Stimulated activated naive CD4-positive, alpha-beta T cell treated with Interleukin-2 at 50 U/mL for 16 hours (primary cell): ENCODE results near the gene TOP2B.
A peak's percentile ranks its signal among the peaks of the same experiment; 100 is the strongest.

Experiments
- DNase-seq: peaks from one replicate; lab custom pipeline; 2025; lab: John Stamatoyannopoulos, UW

Gene TOP2B

DNA sequence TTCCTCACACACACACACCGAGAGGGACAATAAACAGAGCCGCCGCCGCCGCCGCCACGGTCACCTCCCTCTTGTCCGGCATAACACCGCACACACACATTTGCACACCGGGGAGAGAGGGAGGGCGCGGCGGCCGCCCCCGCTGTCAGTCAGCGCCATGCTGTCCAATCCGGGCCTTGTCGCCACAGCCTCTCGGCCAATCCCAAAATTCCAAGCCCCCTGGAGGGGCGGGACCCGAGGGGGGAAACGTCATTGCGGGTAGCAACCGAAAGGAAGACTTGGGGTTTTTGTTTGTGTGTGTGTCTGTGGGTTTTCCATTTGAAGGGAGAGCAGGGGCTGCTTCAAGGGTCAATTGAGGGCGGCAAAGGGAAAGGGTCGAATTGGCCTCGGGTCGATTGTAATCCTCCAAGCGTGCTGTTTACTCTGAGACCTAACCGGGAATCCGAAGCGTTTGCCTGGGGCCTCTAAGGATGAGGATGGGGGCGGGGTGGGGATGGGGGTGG, at the start of gene TOP2B:
TOP2B (minus strand) TSS at position 96 of the 503 bp plus-strand sequence. CDS start 610 bp downstream, outside the sequence.
- peak; percentile 94 for DNase-seq

DNA sequence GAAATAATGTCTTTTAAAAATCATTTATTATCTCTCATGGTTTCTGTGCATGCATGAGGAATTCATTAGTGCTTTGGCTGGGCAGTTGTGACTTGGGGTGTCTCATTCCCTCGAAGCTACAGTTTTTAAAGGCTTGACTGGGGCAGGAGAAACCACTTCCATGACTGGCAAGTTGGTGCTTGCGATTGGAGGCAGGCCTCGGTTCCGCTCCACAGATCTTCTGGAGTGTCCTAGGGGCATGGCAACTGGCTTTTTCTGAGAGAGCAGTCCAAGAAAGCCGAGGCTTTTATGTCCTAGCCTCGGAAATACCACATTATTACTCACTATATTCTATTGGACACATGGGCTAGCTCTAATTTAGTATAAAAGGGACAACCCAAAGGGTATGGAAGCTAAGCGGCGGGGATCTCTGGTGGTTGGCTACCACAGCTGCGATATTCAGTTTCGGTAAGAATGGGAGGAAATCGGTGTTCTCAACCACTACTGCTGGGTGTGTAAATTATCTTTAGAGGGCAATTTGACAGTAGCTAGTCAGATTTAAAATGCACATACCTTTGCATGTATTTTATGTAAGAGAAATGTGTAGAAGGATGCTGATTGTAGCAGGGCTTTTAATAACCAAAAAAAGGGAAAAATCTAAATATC, 48.8 kb upstream of the TOP2B start:
- no peak for DNase-seq

GRCh38 chr3:25711090-25711489, 46.4 kb upstream of the TOP2B start:
- DNase-seq, result no peak

DNA sequence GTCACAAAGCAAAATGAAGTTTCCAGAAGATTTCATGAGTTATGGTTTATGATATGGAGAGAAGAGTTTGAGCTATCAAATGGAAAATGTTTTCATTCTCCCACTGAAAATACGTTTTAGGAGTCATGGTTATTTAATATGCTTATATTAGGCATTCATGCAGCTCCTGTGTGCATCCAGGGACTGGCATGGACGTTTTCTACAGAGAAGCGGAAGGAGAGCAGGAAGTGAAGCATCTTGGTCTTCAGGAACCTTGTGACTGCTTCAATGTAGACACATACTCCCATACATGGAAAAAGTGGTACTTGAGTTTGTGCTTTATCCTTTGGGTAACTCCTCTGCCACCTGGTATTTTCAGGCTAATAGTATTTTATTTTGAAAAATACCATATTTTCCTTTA, 43.3 kb upstream of the TOP2B start:
- DNase-seq, result no peak

DNA sequence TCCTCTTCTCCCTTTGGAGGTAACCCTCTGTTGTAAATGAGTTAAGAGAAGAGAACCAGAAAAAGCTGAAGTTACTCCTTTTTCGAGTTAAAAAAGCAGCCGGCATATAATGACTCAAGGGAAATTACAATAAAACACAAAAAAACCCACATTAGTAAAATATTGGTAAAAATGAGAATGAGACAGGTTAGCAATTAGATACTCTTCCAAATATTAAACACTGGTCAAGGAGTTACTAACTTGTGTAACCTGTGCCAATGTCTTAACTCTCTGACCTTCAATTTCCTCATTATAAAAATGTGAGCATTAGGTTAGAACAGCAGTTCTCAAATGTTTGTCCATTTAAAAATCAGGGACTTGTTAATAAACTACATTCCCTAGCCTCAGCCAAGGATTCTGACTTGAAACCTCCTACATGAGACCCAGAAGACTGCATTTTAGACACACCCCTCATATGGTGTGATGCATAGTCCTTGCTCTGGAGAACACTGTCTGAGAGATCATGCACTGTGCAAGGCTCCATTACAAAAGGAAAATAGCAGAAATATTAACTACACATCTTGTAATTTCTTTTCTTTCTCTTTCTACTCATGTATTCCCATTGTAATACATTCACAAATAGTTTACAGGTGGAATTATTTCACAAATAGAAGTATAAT, 42.7 kb upstream of the TOP2B start:
- DNase-seq, result no peak

DNA sequence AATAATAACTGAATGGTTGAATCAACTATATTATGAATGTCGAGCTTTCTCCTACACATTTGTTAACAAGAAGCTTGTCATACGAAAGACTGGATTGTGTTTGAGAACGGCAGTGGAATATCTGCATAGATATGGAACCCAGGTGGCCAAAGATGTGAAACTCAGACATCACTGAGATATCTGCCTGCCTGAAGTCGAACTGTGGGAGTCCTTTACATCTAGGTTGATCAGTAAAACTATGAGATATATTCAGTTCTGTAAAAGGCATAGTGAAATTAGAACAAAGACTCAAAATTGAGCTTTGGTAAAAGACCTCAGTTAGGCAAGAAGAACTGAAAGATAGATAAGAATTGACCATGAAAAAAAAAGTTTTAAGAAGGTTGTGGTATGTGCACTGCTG, 41.5 kb upstream of the TOP2B start:
- DNase-seq, result no peak

GRCh38 chr3:25697553-25697952, 32.8 kb upstream of the TOP2B start:
- no peak for DNase-seq

DNA sequence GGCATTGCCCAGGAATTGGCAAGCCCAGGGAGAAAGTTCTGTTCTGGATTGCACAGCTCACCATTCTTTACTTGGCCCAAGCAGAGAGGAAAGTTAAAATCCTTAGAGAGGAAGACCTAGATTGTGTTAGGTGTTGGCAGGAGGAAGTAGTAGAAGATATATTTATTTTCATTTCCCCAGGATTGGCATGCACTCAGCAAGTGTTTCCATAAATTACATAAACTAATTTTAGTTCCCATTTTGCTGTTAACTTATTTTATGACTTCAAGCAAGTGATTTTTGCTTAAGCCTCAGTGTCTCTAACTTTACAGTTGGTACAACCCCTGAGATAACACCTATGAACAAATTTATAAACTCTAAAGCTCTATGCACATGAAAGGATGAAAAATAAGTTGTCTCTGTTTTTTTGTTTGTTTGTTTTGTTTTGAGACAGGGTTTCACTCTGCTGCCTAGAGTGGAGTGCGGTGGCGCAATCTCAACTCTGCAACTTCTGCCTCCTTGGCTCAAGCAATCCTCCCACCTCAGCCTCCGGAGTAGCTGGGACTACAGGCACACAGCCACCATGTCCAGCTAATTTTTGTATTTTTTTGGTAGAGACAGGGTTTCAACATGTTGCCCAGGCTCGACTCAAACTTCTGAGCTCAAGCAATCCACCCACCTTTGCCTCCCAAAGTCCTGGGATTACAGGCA, 31.2 kb upstream of the TOP2B start:
- no peak for DNase-seq

- no peak for DNase-seq
Measured at GRCh38 chr3:25693238-25693637, 28.5 kb upstream of the TOP2B start.

DNA sequence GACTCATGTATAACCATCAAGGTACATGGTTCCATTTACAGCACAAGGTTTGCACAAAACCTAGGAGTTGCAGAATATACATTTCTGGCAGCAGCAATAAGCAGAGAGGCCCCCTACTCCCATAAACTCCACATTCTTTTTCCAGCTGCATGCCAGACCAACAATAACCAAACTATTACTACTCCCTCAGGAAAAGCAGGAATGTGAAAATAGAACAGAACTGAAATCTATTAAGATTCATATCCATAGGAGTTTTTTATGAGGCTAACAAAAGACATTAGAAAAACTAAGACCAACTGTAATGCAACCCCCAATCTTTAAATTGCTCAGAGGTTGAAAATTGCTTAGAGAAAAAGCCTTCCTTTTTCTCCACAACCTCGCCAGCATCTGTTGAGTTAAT, 27.6 kb upstream of the TOP2B start:
- no peak for DNase-seq

DNA sequence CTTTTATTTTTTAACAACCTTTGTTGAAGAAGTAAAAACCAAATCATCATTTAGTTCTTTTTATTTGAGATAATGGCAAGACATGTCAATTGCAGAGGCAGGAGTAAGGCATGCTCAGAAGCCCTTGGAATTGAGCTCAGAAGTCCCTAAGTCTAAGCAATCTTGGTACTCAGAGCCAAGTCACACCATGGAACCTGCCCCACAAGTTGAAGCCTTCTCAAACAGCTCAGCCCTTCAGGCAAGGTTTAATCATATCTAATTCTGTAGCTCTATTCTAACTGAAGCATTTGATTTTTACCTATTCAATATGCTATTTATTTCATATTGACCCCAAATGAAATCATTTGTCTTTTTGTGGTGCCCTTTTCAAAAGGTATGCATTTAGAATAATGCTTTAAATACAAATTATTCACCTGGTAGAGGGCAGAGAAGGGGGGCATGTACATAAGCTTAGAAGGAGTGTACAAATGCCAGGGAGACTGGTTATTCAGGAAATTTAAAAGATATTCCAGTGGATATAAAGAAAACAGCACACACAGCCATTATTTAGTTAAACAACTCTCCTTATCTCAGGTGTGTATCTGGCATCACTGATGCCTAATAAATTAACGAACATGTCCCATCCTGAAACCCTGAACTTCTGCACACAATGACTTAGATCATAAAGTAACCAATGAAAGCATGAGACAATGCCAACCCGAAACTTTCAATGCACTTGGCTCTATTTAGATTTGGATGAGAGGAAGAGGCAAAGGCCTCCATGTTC, 26.2 kb upstream of the TOP2B start:
- DNase-seq, result no peak

- DNase-seq, result no peak
Measured at GRCh38 chr3:25689226-25689625, 24.5 kb upstream of the TOP2B start.

GRCh38 chr3:25687742-25688141, 23.0 kb upstream of the TOP2B start:
- DNase-seq, result no peak

- no peak for DNase-seq
Measured at GRCh38 chr3:25686766-25687165, 22.1 kb upstream of the TOP2B start.

- no peak for DNase-seq
Measured at GRCh38 chr3:25683882-25684281, 19.2 kb upstream of the TOP2B start.

DNA sequence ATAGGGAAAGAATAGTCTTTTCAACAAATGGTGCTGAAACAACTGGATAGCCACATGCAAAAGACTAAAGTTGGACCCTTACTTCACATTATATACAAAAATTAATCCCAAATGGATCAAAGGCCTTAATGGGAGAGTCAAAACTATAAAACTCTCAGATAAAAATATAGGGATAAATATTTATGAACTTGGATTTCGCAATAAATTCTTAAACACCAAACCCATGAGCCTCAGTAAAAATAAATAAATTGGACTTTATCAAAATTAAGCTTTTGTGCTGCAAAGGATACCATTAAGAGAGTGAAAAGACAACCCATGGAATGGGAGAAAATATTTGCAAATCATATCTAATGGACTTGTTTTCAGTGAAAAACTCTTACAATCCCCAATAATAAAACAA, 18.7 kb upstream of the TOP2B start:
- no peak for DNase-seq

DNA sequence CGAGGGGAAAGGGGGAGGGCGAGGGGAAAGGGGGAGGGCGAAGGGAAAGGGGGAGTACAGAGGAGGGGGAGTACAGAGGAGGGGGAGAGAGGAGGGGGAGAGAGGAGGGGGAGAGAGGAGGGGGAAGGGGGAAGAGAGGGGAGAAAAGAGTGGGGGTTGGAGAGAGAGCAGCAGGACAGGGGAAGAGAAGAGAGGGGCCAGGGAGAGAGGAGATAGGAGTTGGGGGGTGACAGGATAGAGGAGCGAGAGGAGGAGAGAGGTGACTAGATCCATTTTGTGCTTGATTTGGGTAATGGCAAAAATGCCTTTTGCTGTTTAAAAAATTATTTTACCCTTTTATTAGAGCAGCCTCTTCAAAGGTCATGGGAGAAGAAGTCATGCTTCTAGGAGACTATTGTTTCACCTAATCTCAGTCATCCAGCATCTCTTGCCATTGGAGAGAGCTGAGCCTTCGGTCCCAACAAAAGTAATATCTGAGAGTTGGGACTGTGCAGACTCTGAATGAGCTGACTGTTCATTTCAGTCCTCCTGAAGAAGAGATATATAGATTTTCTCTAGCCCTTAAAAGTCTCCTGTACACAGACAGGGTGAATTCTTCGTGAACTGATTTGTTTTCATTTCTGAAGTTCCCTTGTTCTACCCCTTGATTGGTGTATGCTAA, 15.1 kb upstream of the TOP2B start:
- DNase-seq, result no peak

DNA sequence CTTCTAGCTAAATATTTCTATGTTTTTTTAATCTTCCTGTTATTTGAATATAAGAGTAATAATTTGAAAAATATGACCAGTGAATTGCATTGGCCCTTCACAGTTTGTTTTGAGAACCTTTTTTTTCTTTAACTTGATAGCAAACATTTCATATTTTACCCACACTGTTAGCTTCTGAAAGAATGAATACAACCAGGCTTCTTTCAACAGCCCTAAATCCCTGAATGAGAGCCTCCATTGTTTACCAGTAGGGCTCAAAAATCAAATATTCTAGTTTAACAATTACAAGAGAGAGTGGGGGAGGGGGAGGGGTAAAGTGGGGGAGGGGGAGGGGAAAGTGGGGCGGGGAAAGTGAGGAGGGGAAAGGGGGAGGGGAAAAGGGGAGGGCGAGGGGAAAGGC, 14.5 kb upstream of the TOP2B start:
- DNase-seq, result no peak

- no peak for DNase-seq
Measured at GRCh38 chr3:25678581-25678980, 13.9 kb upstream of the TOP2B start.

DNA sequence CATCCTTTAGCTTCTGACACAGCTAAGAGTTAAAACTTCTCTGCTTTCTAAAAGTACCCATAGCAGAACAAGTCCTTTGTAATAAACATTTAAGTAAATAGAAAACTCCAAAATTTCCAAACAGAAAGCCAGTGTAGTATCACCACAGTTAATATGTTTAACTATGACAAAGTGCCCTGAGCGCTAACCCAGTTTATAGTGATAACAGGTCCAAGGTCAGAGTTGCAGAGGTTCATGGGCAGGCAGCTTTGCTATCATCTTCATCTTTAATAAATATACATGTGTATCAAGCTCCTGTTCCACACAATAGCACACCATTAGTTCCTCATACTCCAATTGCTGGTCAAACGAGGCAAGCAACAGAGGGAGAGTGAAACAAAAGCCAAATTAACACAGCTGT, 12.4 kb upstream of the TOP2B start:
- DNase-seq, result no peak

DNA sequence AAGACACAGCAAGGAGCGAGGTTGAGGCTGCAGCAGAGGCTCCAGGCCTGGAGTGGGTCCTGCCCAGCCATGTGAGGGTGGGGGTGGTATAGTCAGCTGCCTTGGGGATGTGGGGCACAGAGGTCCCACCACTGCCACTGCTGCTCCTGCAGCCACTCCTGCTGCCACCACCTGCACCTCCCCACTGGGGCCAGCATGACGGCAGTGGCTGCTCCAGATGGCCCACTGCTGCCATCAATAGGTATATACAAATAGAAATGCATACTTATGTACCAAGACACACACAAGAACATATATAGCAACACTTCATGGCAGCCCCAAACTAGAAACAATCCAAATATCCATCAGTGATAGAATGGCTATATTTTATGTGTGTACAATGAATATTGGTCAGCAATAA, 10.0 kb upstream of the TOP2B start:
- no peak for DNase-seq

- DNase-seq, result no peak
Measured at GRCh38 chr3:25673738-25674298, 9.1 kb upstream of the TOP2B start.
